HepG2 (cell line): ENCODE results near the gene DGKD. TPM values are rescaled to one million over a fixed set of nuclear protein-coding genes. Genes with fewer than 3 reads are reported as not detected.

ENCODE experiments used
- CEBPB ChIP-seq: IDR thresholded peaks from 2 replicates; pipeline ENCODE4 v1.6.1; 2011; ENCODE audit warnings: low read depth, low read length, improper control_type of control experiment, borderline replicate concordance
- DR1 ChIP-seq: sonication (generic); formaldehyde crosslinking; IDR thresholded peaks from 2 replicates; pipeline ENCODE4 v1.8.0; 2021; ENCODE audit warnings: mild to moderate bottlenecking, missing genetic modification reagents, inconsistent platforms
- ELK4 ChIP-seq: sonication (generic); formaldehyde crosslinking; IDR thresholded peaks from 2 replicates; pipeline ENCODE4 v1.9.0; 2021; ENCODE audit warnings: missing genetic modification reagents, borderline replicate concordance
- FIP1L1 ChIP-seq: fragments of 200-400 bp; formaldehyde crosslinking; IDR thresholded peaks from 2 replicates; pipeline ENCODE4 v1.6.1; 2018; ENCODE audit warnings: low read depth, mild to moderate bottlenecking, low read length, moderate library complexity, borderline replicate concordance; ENCODE audit not compliant: insufficient read depth
- GLI4 ChIP-seq: sonication (generic); formaldehyde crosslinking; IDR thresholded peaks from 2 replicates; pipeline ENCODE4 v1.5.1; 2020; ENCODE audit warnings: missing genetic modification reagents, mild to moderate bottlenecking, moderate library complexity, borderline replicate concordance
- HDAC6 ChIP-seq: fragments of 200-600 bp; sonication (generic); IDR thresholded peaks from 2 replicates; pipeline ENCODE4 v1.7.0; 2017; ENCODE audit warnings: mild to moderate bottlenecking, antibody characterized with exemption, low read length, low read depth
- HES4 ChIP-seq: sonication (generic); formaldehyde crosslinking; IDR thresholded peaks from 2 replicates; pipeline ENCODE4 v1.9.0; 2021; ENCODE audit warnings: mild to moderate bottlenecking, missing genetic modification reagents, borderline replicate concordance
- HINFP ChIP-seq: sonication (generic); formaldehyde crosslinking; IDR thresholded peaks from 2 replicates; pipeline ENCODE4 v1.4.0; 2020; ENCODE audit warnings: low read depth, mild to moderate bottlenecking, missing genetic modification reagents
- KAT7 ChIP-seq: IDR thresholded peaks from 2 replicates; pipeline ENCODE4 v1.6.1; 2018; ENCODE audit warnings: borderline replicate concordance, missing compliant biosample characterization
- KLF15 ChIP-seq: sonication (generic); formaldehyde crosslinking; IDR thresholded peaks from 2 replicates; pipeline ENCODE4 v1.8.1; 2023; ENCODE audit warnings: borderline replicate concordance, mild to moderate bottlenecking, inconsistent platforms, missing genetic modification reagents, mixed read lengths
- KLF9 ChIP-seq: IDR thresholded peaks from 2 replicates; pipeline ENCODE4 v1.6.1; 2016; ENCODE audit warnings: low read depth
- KMT2A ChIP-seq: sonication (generic); formaldehyde crosslinking; IDR thresholded peaks from 2 replicates; pipeline ENCODE4 v1.4.0; 2020; ENCODE audit warnings: missing genetic modification reagents
- MLLT10 ChIP-seq: sonication (generic); formaldehyde crosslinking; IDR thresholded peaks from 2 replicates; pipeline ENCODE4 v1.4.0; 2020; ENCODE audit warnings: missing genetic modification reagents
- NCOA5 ChIP-seq: sonication (generic); formaldehyde crosslinking; IDR thresholded peaks from 2 replicates; pipeline ENCODE4 v1.4.0; 2020; ENCODE audit warnings: missing genetic modification reagents
- NR2C2 ChIP-seq: sonication (generic); formaldehyde crosslinking; IDR thresholded peaks from 2 replicates; pipeline ENCODE4 v1.4.0; 2020; ENCODE audit warnings: missing genetic modification reagents, mild to moderate bottlenecking, moderate library complexity, borderline replicate concordance
- NR2F1 ChIP-seq, 2 experiments: fragments of 450-650 bp in 1 of 2; formaldehyde crosslinking in 1 of 2; IDR thresholded peaks; 2 replicates each; pipeline versions ENCODE4 v1.5.0 to v1.6.1; 2016 to 2020; ENCODE audit warnings: mild to moderate bottlenecking in 1 of 2, missing compliant biosample characterization in 1 of 2, missing genetic modification reagents in 1 of 2, moderate library complexity in 1 of 2
- NR2F2 ChIP-seq: IDR thresholded peaks from 2 replicates; pipeline ENCODE4 v1.6.1; 2012; ENCODE audit warnings: low read depth, inconsistent platforms, borderline replicate concordance
- RBFOX2 ChIP-seq: fragments of 200-400 bp; formaldehyde crosslinking; IDR thresholded peaks from 2 replicates; pipeline ENCODE4 v1.6.1; 2017; ENCODE audit warnings: low read depth, mild to moderate bottlenecking, low read length
- WIZ ChIP-seq: sonication (generic); formaldehyde crosslinking; IDR thresholded peaks from 2 replicates; pipeline ENCODE4 v1.5.1; 2020; ENCODE audit warnings: mild to moderate bottlenecking, missing genetic modification reagents
- ZFP37 ChIP-seq: sonication (generic); formaldehyde crosslinking; IDR thresholded peaks from 2 replicates; pipeline ENCODE4 v1.4.0; 2020; ENCODE audit warnings: missing genetic modification reagents, borderline replicate concordance
- ZNF136 ChIP-seq: sonication (generic); formaldehyde crosslinking; IDR thresholded peaks from 2 replicates; pipeline ENCODE4 v1.8.1; 2022; ENCODE audit warnings: low read depth, mild to moderate bottlenecking, moderate library complexity, missing genetic modification reagents
- ZNF430 ChIP-seq: sonication (generic); formaldehyde crosslinking; IDR thresholded peaks from 2 replicates; pipeline ENCODE4 v1.9.0; 2021; ENCODE audit warnings: mild to moderate bottlenecking, missing genetic modification reagents
- ZNF670 ChIP-seq: sonication (generic); formaldehyde crosslinking; IDR thresholded peaks from 2 replicates; pipeline ENCODE4 v1.8.0; 2022; ENCODE audit warnings: mild to moderate bottlenecking, missing genetic modification reagents, borderline replicate concordance
- ZNF800 ChIP-seq: sonication (generic); formaldehyde crosslinking; IDR thresholded peaks from 2 replicates; pipeline ENCODE4 v1.4.0; 2020; ENCODE audit warnings: missing genetic modification reagents
- polyA plus RNA-seq, 8 experiments: library from polyadenylated mRNA; depleted of rRNA in 3 of 8; stranded (reverse) in 7 of 8; unstranded in 1 of 8; fragments of >200 nt; fragmentation: Illumina TruSeq in 4 of 8; extraction: Trizol in 4 of 8; gene quantifications; 2 replicates each; pipeline versions ENCODE4 v1.2.1 to v1.2.3, GENCODE V29; 2011 to 2016; ENCODE audit warnings: low read depth in 4 of 8, missing spikeins in 1 of 8, mixed read lengths in 1 of 8; ENCODE audit not compliant: insufficient read depth in 1 of 8
- total RNA-seq, 5 experiments: library from RNA; depleted of rRNA; stranded (reverse); fragments of >200 nt; fragmentation: Illumina TruSeq; extraction: Trizol; gene quantifications; 2 replicates each; pipeline ENCODE4 v1.2.3, GENCODE V29; 2016; ENCODE audit warnings: low read depth in 1 of 5

Gene DGKD
- total and polyA plus RNA-seq, 2 of the 13 experiments (the other 11 are each of a cell fraction or from before 2014, with no cell fraction given) = 24.5 to 33.2 TPM

- TF ChIP-seq RBFOX2 = 0 out of 2 replicates have a peak, but pooled peaks have one; percentile 7
- TF ChIP-seq HINFP (CRISPR knock-in tag) = peak; percentile 57; the same call in 1 of the 2 replicates
- TF ChIP-seq KMT2A (CRISPR knock-in tag) = 0 out of 2 replicates have a peak, but pooled peaks have one; percentile 19
- peak; percentile 29; the same call in 1 of the 2 replicates for TF ChIP-seq KAT7 (CRISPR knock-in tag)
- no peak for TF ChIP-seq FIP1L1
- no peak for TF ChIP-seq ELK4
- peak; percentile 73; the same call in 1 of the 2 replicates for TF ChIP-seq ZNF136 (CRISPR knock-in tag)
- TF ChIP-seq NCOA5 (CRISPR knock-in tag) = no peak
- TF ChIP-seq KLF9 (CRISPR knock-in tag) = no peak
- no peak; the same call in 1 of the 2 replicates for TF ChIP-seq ZNF670 (CRISPR knock-in tag)
- TF ChIP-seq WIZ (CRISPR knock-in tag) = no peak
- no peak for TF ChIP-seq HDAC6
- TF ChIP-seq MLLT10 (CRISPR knock-in tag) = no peak
- TF ChIP-seq ZNF800 (CRISPR knock-in tag) = no peak; the same call in 1 of the 2 replicates
- no peak for TF ChIP-seq HES4 (CRISPR knock-in tag)
- TF ChIP-seq ZNF430 (CRISPR knock-in tag) = no peak; the same call in 1 of the 2 replicates
- TF ChIP-seq ZFP37 (CRISPR knock-in tag) = peak; percentile 44; the same call in 1 of the 2 replicates
- TF ChIP-seq KLF15 (CRISPR knock-in tag) = peak; percentile 85; the same call in 1 of the 2 replicates
- TF ChIP-seq CEBPB = no peak
- TF ChIP-seq NR2C2 (CRISPR knock-in tag) = peak; percentile 49; the same call in 1 of the 2 replicates
- TF ChIP-seq GLI4 (CRISPR knock-in tag) = no peak
- TF ChIP-seq NR2F1 (CRISPR knock-in tag; IDR thresholded peaks at IDR 0.05) = peak; percentile 34 to 43; a peak in 2 of 4 replicates
- peak; percentile 92 for TF ChIP-seq NR2F2
- TF ChIP-seq DR1 (CRISPR knock-in tag) = peak; percentile 62; the same call in 1 of the 2 replicates
Measured at GRCh38 chr2:233353769-233354499, at the start of gene DGKD (continued).
